ENCODE data around the gene F8A3.
"Not testable (repeated sequence)": the region's sequence is repeated elsewhere in the genome, so short reads cannot be mapped to it uniquely, and the experiment has no call there.

Gene F8A3

DNA sequence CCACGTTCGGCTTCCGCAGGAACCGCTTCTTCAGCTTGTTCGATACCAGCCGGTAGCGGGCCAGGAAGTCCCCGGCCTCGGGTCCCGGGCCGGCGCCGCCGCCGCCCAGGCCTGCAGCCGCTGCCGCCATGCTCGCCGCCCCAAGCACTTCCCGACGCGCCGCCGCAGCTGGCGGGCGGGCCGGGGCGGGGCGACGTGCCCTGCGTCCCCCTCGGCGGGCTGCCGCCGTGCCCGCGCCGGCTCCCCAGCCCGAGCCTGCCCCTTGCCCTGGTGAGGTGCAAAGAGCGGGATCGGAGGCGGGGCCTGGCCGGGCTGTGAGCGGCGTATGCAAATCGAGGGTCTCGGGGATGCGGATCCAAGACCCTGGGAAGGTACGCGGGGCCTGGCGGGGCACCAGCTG, at the start of gene F8A3:
Gene F8A3 (minus strand): TSS at position 150 of the 400 bp plus-strand sequence. CDS start 20 bp downstream, at position 130.
- DNase-seq = not testable (repeated sequence)

- no peak for DNase-seq
Measured at GRCh38 chrX:155505296-155505695, 46.9 kb upstream of the F8A3 start.

DNA sequence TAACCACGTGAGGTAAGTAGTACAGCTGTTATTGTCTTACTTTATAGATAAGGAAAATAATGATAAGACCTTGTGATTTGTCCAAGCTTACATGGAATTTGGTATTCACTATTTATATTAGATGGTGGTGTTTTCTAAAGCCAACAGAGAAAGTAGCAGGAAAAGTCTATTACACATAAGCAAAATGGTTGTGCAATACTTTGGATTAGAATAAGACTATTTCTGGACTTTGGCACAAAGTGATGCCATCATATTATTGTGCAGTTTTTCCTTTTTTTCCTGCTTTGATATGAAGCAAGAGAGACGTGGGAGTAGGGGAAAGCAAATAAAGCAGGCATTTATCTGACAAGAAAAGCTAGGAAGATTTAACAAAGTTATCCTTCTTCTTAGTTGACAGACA, 36.7 kb upstream of the F8A3 start:
- DNase-seq = not testable (repeated sequence)

GRCh38 chrX:155491421-155491820, 33.0 kb upstream of the F8A3 start:
- DNase-seq = not testable (repeated sequence)

DNA sequence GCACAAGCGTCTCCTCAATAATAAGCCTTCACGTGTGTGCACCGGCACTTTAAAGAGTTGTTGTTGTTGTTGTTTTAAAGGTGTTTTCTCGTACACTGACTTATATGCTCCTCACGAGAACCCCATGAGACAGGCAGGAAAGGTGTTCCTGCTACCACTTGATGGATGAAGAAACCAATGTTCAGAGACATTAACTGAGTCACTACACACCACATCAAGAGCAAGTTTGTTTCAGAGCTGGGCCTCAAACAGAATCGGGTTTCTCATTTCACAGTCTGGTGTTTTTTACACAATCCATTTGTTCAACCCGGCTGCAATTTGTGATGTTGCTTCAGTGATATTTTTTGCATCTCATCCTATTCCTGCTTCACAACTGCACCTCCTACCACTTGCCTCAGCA, 18.7 kb upstream of the F8A3 start:
- not testable (repeated sequence) for DNase-seq

- not testable (repeated sequence) for DNase-seq
Measured at GRCh38 chrX:155466269-155466938, 8.0 kb upstream of the F8A3 start.

- not testable (repeated sequence) for DNase-seq
Measured at GRCh38 chrX:155460501-155460900, 2.1 kb upstream of the F8A3 start.

DNA sequence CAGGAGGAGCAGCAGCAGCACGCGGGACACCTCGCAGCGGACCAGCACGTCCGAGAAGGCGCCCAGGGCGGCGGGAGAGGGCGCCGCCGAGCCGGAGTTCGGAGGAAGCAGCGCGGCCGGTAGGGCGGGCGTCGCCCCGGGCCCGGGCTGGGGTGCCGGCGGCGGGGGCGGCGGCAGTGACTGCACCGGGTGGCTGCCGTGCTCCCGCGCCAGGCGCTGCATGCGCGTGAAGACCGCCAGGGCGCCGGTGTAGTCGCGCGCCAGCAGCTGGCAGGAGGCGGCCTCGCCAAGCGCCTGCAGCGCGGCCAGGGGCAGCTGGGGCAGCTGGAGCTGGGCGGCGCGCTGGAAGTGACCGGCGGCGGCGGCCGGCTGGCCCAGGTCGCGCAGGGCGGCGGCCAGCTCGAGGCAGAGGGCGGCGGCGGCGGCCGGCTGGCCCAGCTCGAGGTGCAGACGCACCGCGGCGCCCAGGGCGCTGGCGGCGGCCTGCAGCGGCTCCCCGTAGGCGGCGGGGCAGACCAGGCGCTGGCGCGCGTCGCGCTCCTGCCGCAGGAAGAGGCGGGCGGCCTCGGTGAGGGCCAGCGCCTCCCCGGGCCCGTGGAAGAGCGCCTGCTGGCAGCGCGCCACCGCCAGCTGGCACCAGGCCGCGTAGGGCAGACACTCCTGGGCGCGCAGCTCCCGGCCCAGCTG, 516 bp downstream of the F8A3 start:
- not testable (repeated sequence) for DNase-seq

- DNase-seq = no peak
Measured at GRCh38 chrX:155441097-155441496, 17.3 kb downstream of the F8A3 start.

DNA sequence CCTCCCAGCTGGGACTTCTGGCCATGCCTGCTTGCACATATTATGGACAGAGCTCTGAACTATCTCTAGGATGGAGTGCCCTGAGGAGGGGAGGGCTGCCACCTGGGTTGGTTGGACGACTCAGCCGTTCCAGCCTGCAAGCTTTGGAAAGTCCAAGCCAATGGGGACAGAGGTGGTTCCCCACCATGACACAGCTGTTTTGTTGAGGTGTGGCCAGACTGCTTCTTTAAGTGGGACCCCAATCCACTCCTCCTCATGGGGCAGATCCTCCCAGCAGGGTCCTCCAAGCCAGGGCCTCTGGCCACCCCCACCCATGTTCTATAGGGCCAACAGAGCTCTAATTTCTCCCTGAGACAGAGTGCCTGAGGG, 22.7 kb downstream of the F8A3 start:
- no peak for DNase-seq

DNA sequence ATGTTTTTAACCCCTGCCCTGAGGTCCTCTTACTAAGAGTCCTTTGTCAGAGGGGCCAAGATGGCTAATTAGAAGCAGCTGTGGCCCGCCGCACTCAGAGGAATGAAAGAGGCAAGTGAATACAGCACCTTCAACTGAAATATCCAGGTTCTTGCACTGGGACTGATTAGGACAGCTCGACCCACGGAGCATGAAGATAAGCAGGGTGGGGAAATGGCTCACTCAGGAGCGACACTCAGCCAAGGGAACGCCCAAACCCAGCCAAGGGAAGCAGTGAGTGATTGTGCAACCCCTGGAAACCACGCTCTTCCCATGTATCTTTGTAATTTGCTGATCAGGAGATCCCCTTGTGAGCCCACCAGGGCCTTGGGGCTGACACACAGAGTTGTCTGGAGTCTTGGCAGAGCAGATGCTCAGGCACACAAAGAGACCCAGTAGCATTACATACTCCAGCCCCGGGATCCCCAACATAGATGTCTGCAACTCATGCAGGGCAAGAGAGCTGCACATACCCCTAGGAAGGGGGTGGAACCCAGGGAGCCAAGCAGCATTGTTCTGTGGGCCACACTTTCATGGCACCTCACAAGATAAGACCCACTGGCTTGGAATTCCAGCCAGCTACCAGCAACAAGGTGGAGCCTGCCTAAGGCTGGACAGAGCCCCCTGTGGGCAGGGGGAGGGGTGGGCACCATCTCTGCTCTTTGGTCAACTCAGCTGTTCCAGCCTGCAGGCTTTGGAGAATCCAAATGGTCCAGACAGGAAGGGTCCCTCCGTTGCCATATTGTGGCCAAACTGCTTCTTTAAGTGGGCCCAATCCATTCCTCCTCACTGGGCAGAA, 23.3 kb downstream of the F8A3 start:
- DNase-seq = no peak

DNA sequence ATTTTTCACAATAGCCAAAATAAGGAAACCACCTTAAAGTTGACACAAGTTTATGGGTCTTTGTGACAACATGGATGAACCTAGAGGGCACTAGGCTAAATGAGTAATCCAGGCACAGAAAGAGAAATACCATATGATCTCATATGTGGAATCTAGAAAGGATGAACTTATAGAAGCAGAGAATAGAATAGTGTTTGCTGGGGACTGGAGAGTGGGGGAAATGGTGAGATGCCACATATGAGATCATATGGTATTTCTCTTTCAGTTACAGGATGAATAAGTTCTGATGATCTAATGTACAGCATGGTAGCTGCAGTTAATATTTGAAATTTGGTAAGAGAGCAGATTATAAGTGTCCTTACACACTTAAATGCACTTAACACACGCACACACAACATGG, 40.7 kb downstream of the F8A3 start:
- no peak for DNase-seq
